Endothelial cell of umbilical vein (primary cell): ENCODE results near the gene RSRC1. TPM values are rescaled to one million over a fixed set of nuclear protein-coding genes. Genes with fewer than 3 reads are reported as not detected.

ENCODE experiments used
- BruUV-seq: library from RNA; stranded (reverse); fragments of 400-500 nt; replicated peaks from 2 replicates; lab custom pipeline; 2021; lab: Mats Ljungman, UMichigan
- CTCF ChIA-PET: fragments of 300-600, 350-600 bp; sonication (Branson Sonifier 250); formaldehyde crosslinking; loops from one replicate; lab custom pipeline; 2021; ENCODE audit warnings: antibody characterized with exemption, inconsistent platforms; lab: Charles Lee
- POLR2A ChIA-PET: fragments of 300-600, 350-600 bp; sonication (Branson Sonifier 250); formaldehyde crosslinking; loops from one replicate; lab custom pipeline; 2021; ENCODE audit warnings: antibody characterized with exemption, inconsistent platforms; lab: Charles Lee
- DNase-seq: peaks from one replicate; pipeline ENCODE4 v3.0.0-alpha.2; 2011; ENCODE audit warnings: low read depth, low spot score
- FAIRE-seq: peaks from 2 replicates; lab custom pipeline; 2011; peaks lifted over from hg19 to GRCh38; lab: Jason Lieb, UNC
- H2AFZ ChIP-seq: 2 replicates; pipeline ENCODE4 v1.6.0; 2012; ENCODE audit warnings: low read depth, low read length, control low read depth, inconsistent platforms
- H3K27ac ChIP-seq: 2 replicates; pipeline ENCODE4 v1.5.1; 2011; ENCODE audit warnings: low read depth, mild to moderate bottlenecking, control low read depth, low read length, moderate library complexity; ENCODE audit not compliant: insufficient read depth
- H3K27me3 ChIP-seq, 2 experiments: 2 replicates each; pipeline versions ENCODE4 v1.6.0 to v1.6.1; 2011; ENCODE audit warnings: low read length in 2 of 2, mixed read lengths in 1 of 2; ENCODE audit not compliant: control insufficient read depth in 2 of 2, insufficient read depth in 2 of 2
- H3K36me3 ChIP-seq, 2 experiments: 2 replicates in 1 of 2; 3 replicates in 1 of 2; pipeline ENCODE4 v1.5.1; 2011; ENCODE audit warnings: low read length in 2 of 2, mild to moderate bottlenecking in 1 of 2, moderate library complexity in 1 of 2; ENCODE audit not compliant: control insufficient read depth in 2 of 2, insufficient read depth in 2 of 2; ENCODE audit errors: extremely low read depth in 1 of 2
- H3K4me1 ChIP-seq: 3 replicates; pipeline ENCODE4 v1.5.1; 2011; ENCODE audit warnings: mild to moderate bottlenecking, low read length; ENCODE audit not compliant: control insufficient read depth, insufficient read depth; ENCODE audit errors: extremely low read depth
- H3K4me2 ChIP-seq: 2 replicates; pipeline ENCODE4 v1.6.1; 2011; ENCODE audit warnings: low read length, control low read depth, mixed read lengths; ENCODE audit not compliant: insufficient read depth
- H3K4me3 ChIP-seq, 3 experiments: fragments of 200-600 bp in 1 of 3; sonication (generic), shearing (Covaris generic) in 1 of 3; replicated peaks in 1 of 3; 2 replicates each; pipeline ENCODE4 v1.5.1; 2011 to 2016; ENCODE audit warnings: control low read depth in 3 of 3, low read length in 3 of 3, mild to moderate bottlenecking in 2 of 3, inconsistent platforms in 1 of 3, low read depth in 1 of 3, moderate library complexity in 1 of 3; ENCODE audit not compliant: insufficient read depth in 1 of 3
- H3K79me2 ChIP-seq: 2 replicates; pipeline ENCODE4 v1.6.0; 2012; ENCODE audit warnings: low read length, inconsistent platforms; ENCODE audit not compliant: control insufficient read depth, insufficient read depth
- H3K9ac ChIP-seq: replicated peaks from 2 replicates; pipeline ENCODE3; 2011; ENCODE audit warnings: low read length, control low read depth; ENCODE audit not compliant: insufficient read depth; ENCODE audit errors: extremely low read depth
- H3K9me1 ChIP-seq: replicated peaks from 3 replicates; pipeline ENCODE4 v1.6.0; 2011; ENCODE audit warnings: mild to moderate bottlenecking, low read length; ENCODE audit not compliant: control insufficient read depth, insufficient read depth; ENCODE audit errors: extremely low read depth
- H3K9me3 ChIP-seq: replicated peaks from 2 replicates; pipeline ENCODE4 v1.5.1; 2012; ENCODE audit warnings: low read length, inconsistent platforms; ENCODE audit not compliant: control insufficient read depth, insufficient read depth
- H4K20me1 ChIP-seq: replicated peaks from 2 replicates; pipeline ENCODE3; 2011; ENCODE audit warnings: mild to moderate bottlenecking, low read length; ENCODE audit not compliant: control insufficient read depth, insufficient read depth; ENCODE audit errors: extremely low read depth
- EZH2 ChIP-seq: IDR thresholded peaks from 2 replicates; pipeline ENCODE4 v1.6.1; 2012; ENCODE audit warnings: borderline replicate concordance, low read depth, mild to moderate bottlenecking, moderate library complexity, low read length, inconsistent platforms; ENCODE audit not compliant: severe bottlenecking
- FOS ChIP-seq: IDR thresholded peaks from 2 replicates; pipeline ENCODE4 v1.6.1; 2011; ENCODE audit warnings: mild to moderate bottlenecking, low read length, moderate library complexity, borderline replicate concordance; ENCODE audit not compliant: insufficient read depth
- GATA2 ChIP-seq: IDR thresholded peaks from 2 replicates; pipeline ENCODE4 v1.7.0; 2011; ENCODE audit warnings: low read depth, mild to moderate bottlenecking, moderate library complexity, mixed read lengths, low read length; ENCODE audit not compliant: insufficient read length, insufficient read depth
- JUN ChIP-seq: IDR thresholded peaks from 2 replicates; pipeline ENCODE4 v1.6.1; 2011; ENCODE audit warnings: borderline replicate concordance, low read depth; ENCODE audit not compliant: insufficient read length, insufficient read depth
- MYC ChIP-seq: IDR thresholded peaks from one replicate; pipeline ENCODE4 v1.6.1; 2011; ENCODE audit warnings: mild to moderate bottlenecking, low read depth, low read length
- POLR2A ChIP-seq: IDR thresholded peaks from 2 replicates; pipeline ENCODE4 v1.6.1; 2012; ENCODE audit warnings: low read depth, mild to moderate bottlenecking, control low read depth, low read length
- POLR2AphosphoS5 ChIP-seq: IDR thresholded peaks from 2 replicates; pipeline ENCODE4 v1.6.1; 2012; ENCODE audit warnings: low read depth, mild to moderate bottlenecking, control low read depth, low read length, moderate library complexity; ENCODE audit not compliant: insufficient read depth
- dilution Hi-C: fragments of 300-500 bp; cut with MboI; formaldehyde crosslinking; loops from one replicate; pipeline ENCODE4 v1.15.0; 2019; ENCODE audit warnings: low sequenced_read_pairs; ENCODE audit not compliant: extremely low pct_ligation_motif_present
- intact Hi-C: fragments of 100-400 bp; cut with micrococcal nuclease; formaldehyde crosslinking; loops from one replicate; pipeline ENCODE4 v1.10.0; 2022
- polyA plus RNA-seq, 4 experiments: library from polyadenylated mRNA; depleted of rRNA in 3 of 4; stranded (reverse) in 3 of 4; unstranded in 1 of 4; fragments of >200 nt; gene quantifications; 2 replicates each; pipeline versions ENCODE4 v1.2.1 to v1.2.3, GENCODE V29; 2011 to 2012; ENCODE audit warnings: missing spikeins in 1 of 4
- total RNA-seq: library from RNA; stranded (reverse); gene quantifications from 2 replicates; pipeline ENCODE4 v1.2.3, GENCODE V29; 2021
- TF ChIP-seq, protein P1 (sequence below), 2 donors: IDR thresholded peaks; 1 replicate in 1 of 2; 2 replicates in 1 of 2; pipeline ENCODE4 v1.5.1; 2011; ENCODE audit warnings: low read length in 2 of 2, mild to moderate bottlenecking in 2 of 2, moderate library complexity in 2 of 2, control low read depth in 1 of 2, inconsistent platforms in 1 of 2, low read depth in 1 of 2; ENCODE audit not compliant: insufficient read depth in 1 of 2; ENCODE audit errors: extremely low read depth in 1 of 2
- TF ChIP-seq, protein P2 (sequence below): IDR thresholded peaks from 2 replicates; pipeline ENCODE4 v1.6.1; 2011; ENCODE audit not compliant: insufficient read depth, insufficient read length

The RSRC1 gene
- total and polyA plus RNA-seq, 2 donors (not counting 3 experiments of a cell fraction or from before 2014, with no cell fraction given), result 1.8 to 25.4 TPM

DNA sequence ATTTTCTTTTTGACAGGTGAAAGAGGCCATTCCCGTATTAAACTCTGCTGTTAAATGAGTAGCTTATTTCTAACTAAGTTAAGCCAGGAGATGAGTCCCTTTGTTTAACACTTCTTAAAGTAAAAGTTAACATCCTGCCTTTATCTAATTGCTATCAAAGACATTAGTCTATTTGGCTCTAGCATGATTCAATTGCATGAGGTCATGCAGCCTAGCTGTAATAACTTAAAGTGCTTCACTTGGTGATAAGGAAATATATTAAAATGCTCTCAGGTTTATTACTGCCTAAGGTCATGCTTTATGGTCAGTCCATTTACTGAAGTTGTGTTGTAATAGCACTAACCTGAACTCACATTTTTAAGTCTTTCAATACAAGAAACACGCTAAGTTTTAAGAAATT, 378.8 kb downstream of the RSRC1 start:
- Histone ChIP-seq H3K4me1 (no peaks in the 10 kb centered on the region), H3K4me2 (no peak overlapping the region), H3K27me3 (no peaks in the 10 kb centered on the region), H3K9me3 (no peaks in the 10 kb centered on the region), H3K36me3 (no peaks in the 10 kb centered on the region), H3K79me2 (no peaks in the 10 kb centered on the region), H4K20me1 (no peaks in the 10 kb centered on the region), H3K27ac (no peak overlapping the region), H3K9ac (no peak overlapping the region), H3K4me3 (no peak overlapping the region), H3K9me1 (no peaks in the 10 kb centered on the region), H2AFZ (no peak overlapping the region)
- dilution Hi-C loops (no loop called here), intact Hi-C loops (no loop called here)
- ChIA-PET CTCF (interaction anchor here (1.0 kb wide), 1 partner anchor 9 kb away, joined by 3 read pairs; no protein-coding TSS in a partner anchor), POLR2A (no interaction called here)
- FAIRE-seq (no peak), DNase-seq (peak; percentile 27)
- BruUV-seq, result no TSS peak
- TF ChIP-seq MYC (no peak), EZH2 (no peak), POLR2AphosphoS5 (no peak), GATA2 (no peak), FOS (no peak), POLR2A (no peak), JUN (no peak)
- TF ChIP-seq, protein P1, sequence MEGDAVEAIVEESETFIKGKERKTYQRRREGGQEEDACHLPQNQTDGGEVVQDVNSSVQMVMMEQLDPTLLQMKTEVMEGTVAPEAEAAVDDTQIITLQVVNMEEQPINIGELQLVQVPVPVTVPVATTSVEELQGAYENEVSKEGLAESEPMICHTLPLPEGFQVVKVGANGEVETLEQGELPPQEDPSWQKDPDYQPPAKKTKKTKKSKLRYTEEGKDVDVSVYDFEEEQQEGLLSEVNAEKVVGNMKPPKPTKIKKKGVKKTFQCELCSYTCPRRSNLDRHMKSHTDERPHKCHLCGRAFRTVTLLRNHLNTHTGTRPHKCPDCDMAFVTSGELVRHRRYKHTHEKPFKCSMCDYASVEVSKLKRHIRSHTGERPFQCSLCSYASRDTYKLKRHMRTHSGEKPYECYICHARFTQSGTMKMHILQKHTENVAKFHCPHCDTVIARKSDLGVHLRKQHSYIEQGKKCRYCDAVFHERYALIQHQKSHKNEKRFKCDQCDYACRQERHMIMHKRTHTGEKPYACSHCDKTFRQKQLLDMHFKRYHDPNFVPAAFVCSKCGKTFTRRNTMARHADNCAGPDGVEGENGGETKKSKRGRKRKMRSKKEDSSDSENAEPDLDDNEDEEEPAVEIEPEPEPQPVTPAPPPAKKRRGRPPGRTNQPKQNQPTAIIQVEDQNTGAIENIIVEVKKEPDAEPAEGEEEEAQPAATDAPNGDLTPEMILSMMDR (IDR thresholded peaks at IDR 0.05; ENCODE audit: extremely low read depth in 1 of 2, insufficient read depth in 1 of 2, low read depth in 1 of 2, low read length in 2 of 2), result no peak
- TF ChIP-seq, protein P2, sequence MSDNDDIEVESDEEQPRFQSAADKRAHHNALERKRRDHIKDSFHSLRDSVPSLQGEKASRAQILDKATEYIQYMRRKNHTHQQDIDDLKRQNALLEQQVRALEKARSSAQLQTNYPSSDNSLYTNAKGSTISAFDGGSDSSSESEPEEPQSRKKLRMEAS, result no peak
